K562 (cell line): ENCODE measurements around the gene TSPAN18. TPM values are rescaled to one million over a fixed set of nuclear protein-coding genes. Genes with fewer than 3 reads are reported as not detected.

ENCODE experiments used
- ATAC-seq: fragments of 200-7000 bp; cut with Tn5 transposase; 3 replicates; pipeline ENCODE4 v1.9.1; 2020; ENCODE audit warnings: moderate library complexity
- BruUV-seq: library from RNA; stranded (reverse); fragments of 400-500 nt; replicated peaks from 2 replicates; lab custom pipeline; 2021; lab: Mats Ljungman, UMichigan
- CTCF ChIA-PET: fragments of 300-600 bp; formaldehyde crosslinking; extraction: SDS; loops from one replicate; lab custom pipeline; 2021; ENCODE audit warnings: low intra/inter-chr PET ratio; lab: Yijun Ruan, JAX
- POLR2A ChIA-PET: fragments of 300-600, 350-650 bp; sonication (Branson Sonifier 250); formaldehyde crosslinking; extraction: SDS; loops from one replicate; lab custom pipeline; 2021; ENCODE audit warnings: antibody characterized with exemption, inconsistent platforms; lab: Yijun Ruan, JAX
- DNase-seq, 4 experiments: peaks; one replicate each; pipeline versions ENCODE4 v3.0.0 to v3.0.0-alpha.2; 2011 to 2018; ENCODE audit warnings: low spot score in 3 of 4, mixed read lengths in 3 of 4; ENCODE audit errors: extremely low read depth in 1 of 4
- FAIRE-seq: peaks from 2 replicates; lab custom pipeline; 2011; peaks lifted over from hg19 to GRCh38; lab: Jason Lieb, UNC
- H2AFZ ChIP-seq: 2 replicates; pipeline ENCODE4 v1.6.0; 2011; ENCODE audit warnings: low read depth, low read length, control low read depth, inconsistent platforms
- H3K27ac ChIP-seq: fragments of 200-600 bp; 3 replicates; pipeline ENCODE4 v1.8.0; 2011; ENCODE audit warnings: low read depth, mild to moderate bottlenecking, control low read depth, inconsistent platforms, low read length, moderate library complexity, mixed read lengths; ENCODE audit errors: extremely low read depth
- H3K27me3 ChIP-seq, 2 experiments: fragments of 300-600 bp in 1 of 2; 2 replicates in 1 of 2; 3 replicates in 1 of 2; pipeline versions ENCODE4 v1.6.0 to v1.8.0; 2011; ENCODE audit warnings: inconsistent platforms in 2 of 2, low read length in 2 of 2, mild to moderate bottlenecking in 1 of 2, mixed read lengths in 1 of 2, moderate library complexity in 1 of 2; ENCODE audit not compliant: control insufficient read depth in 2 of 2, insufficient read depth in 2 of 2
- H3K36me3 ChIP-seq: fragments of 300-600 bp; 3 replicates; pipeline ENCODE4 v1.8.0; 2011; ENCODE audit warnings: mild to moderate bottlenecking, low read length, inconsistent platforms; ENCODE audit not compliant: control insufficient read depth, insufficient read depth
- H3K4me1 ChIP-seq, 2 experiments: fragments of 200-600 bp in 1 of 2; replicated peaks in 1 of 2; 2 replicates in 1 of 2; 3 replicates in 1 of 2; pipeline versions ENCODE4 v1.5.1 to v1.8.0; 2011; ENCODE audit warnings: inconsistent platforms in 2 of 2, low read length in 2 of 2, mild to moderate bottlenecking in 1 of 2, mixed read lengths in 1 of 2, moderate library complexity in 1 of 2; ENCODE audit not compliant: control insufficient read depth in 2 of 2, insufficient read depth in 2 of 2
- H3K4me2 ChIP-seq: 2 replicates; pipeline ENCODE4 v1.6.1; 2011; ENCODE audit warnings: low read length, control low read depth, inconsistent platforms, mixed read lengths; ENCODE audit not compliant: insufficient read depth
- H3K4me3 ChIP-seq: fragments of 200-600 bp; sonication (generic), shearing (Covaris generic); 2 replicates; pipeline ENCODE4 v1.5.1; 2016; ENCODE audit warnings: control low read depth, inconsistent platforms
- H3K79me2 ChIP-seq: fragments of 200-600 bp; 3 replicates; pipeline ENCODE4 v1.8.0; 2011; ENCODE audit warnings: low read length, inconsistent platforms; ENCODE audit not compliant: control insufficient read depth, insufficient read depth
- H3K9ac ChIP-seq, 2 experiments: 2 replicates each; pipeline versions ENCODE4 v1.6.0 to v1.6.1; 2011; ENCODE audit warnings: low read depth in 2 of 2, low read length in 2 of 2, control low read depth in 1 of 2, inconsistent platforms in 1 of 2, mild to moderate bottlenecking in 1 of 2, mixed read lengths in 1 of 2; ENCODE audit not compliant: insufficient read depth in 1 of 2
- H3K9me1 ChIP-seq: one replicate; pipeline ENCODE4 v1.6.0; 2011; ENCODE audit warnings: inconsistent platforms, mild to moderate bottlenecking, low read length, moderate library complexity; ENCODE audit not compliant: control insufficient read depth, insufficient read depth
- H3K9me3 ChIP-seq: replicated peaks from 2 replicates; pipeline ENCODE4 v1.5.1; 2011; ENCODE audit warnings: low read depth, low read length, inconsistent platforms; ENCODE audit not compliant: control insufficient read depth, insufficient read depth
- H4K20me1 ChIP-seq: replicated peaks from 2 replicates; pipeline ENCODE4 v1.6.1; 2011; ENCODE audit warnings: low read length, inconsistent platforms, mixed read lengths; ENCODE audit not compliant: control insufficient read depth, insufficient read depth
- CLOCK ChIP-seq: fragments of 250-450 bp; sonication (Bioruptor Pico); IDR thresholded peaks from 2 replicates; pipeline ENCODE4 v1.4.0; 2020; ENCODE audit warnings: mild to moderate bottlenecking, moderate library complexity, borderline replicate concordance
- POLR2G ChIP-seq: fragments of 200-400 bp; formaldehyde crosslinking; IDR thresholded peaks from 2 replicates; pipeline ENCODE4 v1.6.1; 2017; ENCODE audit warnings: low read depth, mild to moderate bottlenecking, antibody characterized with exemption, low read length, moderate library complexity
- RBM14 ChIP-seq: fragments of 200-400 bp; formaldehyde crosslinking; IDR thresholded peaks from 2 replicates; pipeline ENCODE4 v1.6.1; 2018; ENCODE audit warnings: low read depth, mild to moderate bottlenecking, low read length, moderate library complexity, borderline replicate concordance; ENCODE audit not compliant: insufficient read depth
- TCFL5 ChIP-seq: fragments of 250-450 bp; sonication (Bioruptor Pico); conservative IDR thresholded peaks from 2 replicates; pipeline ENCODE4 v1.6.1; 2021; ENCODE audit warnings: mild to moderate bottlenecking, moderate library complexity, matching md5 sums
- ZNF121 ChIP-seq: sonication (generic); formaldehyde crosslinking; conservative IDR thresholded peaks from 2 replicates; pipeline ENCODE4 v1.8.0; 2022; ENCODE audit warnings: missing genetic modification reagents
- WGBS: fragments of 100-300 bp; shearing (Covaris generic); methylation state at CpG from one replicate; pipeline ENCODE4 v1.1.6; 2016; ENCODE audit warnings: low coverage, mixed read lengths; ENCODE audit not compliant: insufficient coverage; ENCODE audit errors: missing lambda C conversion rate; 5-methylcytosine and 5-hydroxymethylcytosine counted together
- in situ Hi-C: fragments of 300-500 bp; cut with MboI; formaldehyde crosslinking; loops from 4 replicates; pipeline ENCODE4 v1.15.0; 2018; ENCODE audit warnings: inconsistent platforms, mixed read lengths
- intact Hi-C: fragments of 100-400 bp; cut with micrococcal nuclease; formaldehyde crosslinking; loops from 2 replicates; pipeline ENCODE4 v1.14.2; 2022
- polyA plus RNA-seq, 8 experiments: library from polyadenylated mRNA; depleted of rRNA in 4 of 8; stranded (reverse) in 5 of 8; unstranded in 3 of 8; fragments of >200 nt; fragmentation: Nextera tagmentation in 2 of 8; fragmentation: Illumina TruSeq in 1 of 8; extraction: Ambion mirVana in 2 of 8; extraction: Trizol in 1 of 8; gene quantifications; 2 replicates each; pipeline versions ENCODE4 v1.2.1 to v1.2.3, GENCODE V29; 2011 to 2014; ENCODE audit warnings: inconsistent platforms in 1 of 8, missing spikeins in 1 of 8
- total RNA-seq, 7 experiments: library from RNA; depleted of rRNA in 6 of 7; stranded (reverse); fragments of >200 nt in 6 of 7; fragmentation: Illumina TruSeq in 2 of 7; extraction: Trizol in 2 of 7; gene quantifications; 2 replicates each; pipeline versions ENCODE4 v1.2.1 to v1.2.3, GENCODE V29; 2011 to 2021; ENCODE audit warnings: low replicate concordance in 1 of 7
- TF ChIP-seq, protein P1 (sequence below): fragments of 450-650 bp; IDR thresholded peaks from 2 replicates; pipeline ENCODE4 v1.6.1; 2017; ENCODE audit warnings: mild to moderate bottlenecking, moderate library complexity

TSPAN18 gene
- total and polyA plus RNA-seq, 9 of the 15 experiments (the other 6 are each of a cell fraction or from before 2014, with no cell fraction given), result 0.17 to 0.35 (median 0.22) TPM; not detected in 4

DNA sequence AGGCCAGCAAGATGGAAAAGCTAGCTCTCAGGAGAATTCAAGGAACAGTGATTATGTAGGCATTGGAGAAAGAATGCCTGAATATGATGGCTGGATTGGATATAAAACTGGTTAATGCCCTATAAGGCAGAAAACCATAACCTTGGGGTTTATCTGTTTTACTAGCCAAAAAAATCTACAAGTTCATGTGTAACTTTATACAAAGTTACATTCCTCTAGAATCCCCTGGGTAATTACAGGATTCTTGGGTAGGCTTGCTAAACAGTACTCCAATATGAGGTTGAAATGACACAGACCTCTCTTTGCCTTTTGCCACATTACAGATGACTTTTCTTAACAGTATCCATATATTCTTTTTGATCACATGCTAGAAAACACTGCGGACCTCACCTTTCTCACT is 26.0 kb downstream of the TSPAN18 start:
- ATAC-seq, result no peak
- POLR2A ChIA-PET, result no interaction called here
- intact Hi-C loops, result no loop called here
- Histone ChIP-seq H3K79me2 (no peaks in the 10 kb centered on the region), H3K9ac (no peak overlapping the region), H3K9me1 (no peaks in the 10 kb centered on the region), H3K9me3 (no peaks in the 10 kb centered on the region), H3K27ac (no peak overlapping the region), H3K36me3 (no peaks in the 10 kb centered on the region), H3K4me1 (no peaks in the 10 kb centered on the region), H4K20me1 (peaks cover 4% of the 10 kb centered on the region; the same call in 1 of the 2 replicates), H3K4me2 (no peak overlapping the region), H2AFZ (no peak overlapping the region)
- CTCF ChIA-PET, result no interaction called here
- no TSS peak for BruUV-seq
- in situ Hi-C loops, result no loop called here
- no peak for FAIRE-seq
- DNase-seq, result no peak
- WGBS, result 6% methylated on average over 1 of the region's 1 CpG
- TF ChIP-seq, protein P1, sequence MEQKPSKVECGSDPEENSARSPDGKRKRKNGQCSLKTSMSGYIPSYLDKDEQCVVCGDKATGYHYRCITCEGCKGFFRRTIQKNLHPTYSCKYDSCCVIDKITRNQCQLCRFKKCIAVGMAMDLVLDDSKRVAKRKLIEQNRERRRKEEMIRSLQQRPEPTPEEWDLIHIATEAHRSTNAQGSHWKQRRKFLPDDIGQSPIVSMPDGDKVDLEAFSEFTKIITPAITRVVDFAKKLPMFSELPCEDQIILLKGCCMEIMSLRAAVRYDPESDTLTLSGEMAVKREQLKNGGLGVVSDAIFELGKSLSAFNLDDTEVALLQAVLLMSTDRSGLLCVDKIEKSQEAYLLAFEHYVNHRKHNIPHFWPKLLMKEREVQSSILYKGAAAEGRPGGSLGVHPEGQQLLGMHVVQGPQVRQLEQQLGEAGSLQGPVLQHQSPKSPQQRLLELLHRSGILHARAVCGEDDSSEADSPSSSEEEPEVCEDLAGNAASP, result no peak
- no peak for TF ChIP-seq RBM14
- TF ChIP-seq TCFL5 (CRISPR knock-in tag), result no peak
- no peak for TF ChIP-seq ZNF121 (CRISPR knock-in tag)
- TF ChIP-seq CLOCK (CRISPR knock-in tag), result no peak
- TF ChIP-seq POLR2G, result no peak
- TF ChIP-seq, all 486 proteins: peak for 0
- peaks cover 22 to 44% of the 10 kb centered on the region in 2 experiments for H3K27me3 ChIP-seq
- H3K4me3 ChIP-seq, result no peak overlapping the region
